Measurements from ENCODE around the gene THOC2.

DNA sequence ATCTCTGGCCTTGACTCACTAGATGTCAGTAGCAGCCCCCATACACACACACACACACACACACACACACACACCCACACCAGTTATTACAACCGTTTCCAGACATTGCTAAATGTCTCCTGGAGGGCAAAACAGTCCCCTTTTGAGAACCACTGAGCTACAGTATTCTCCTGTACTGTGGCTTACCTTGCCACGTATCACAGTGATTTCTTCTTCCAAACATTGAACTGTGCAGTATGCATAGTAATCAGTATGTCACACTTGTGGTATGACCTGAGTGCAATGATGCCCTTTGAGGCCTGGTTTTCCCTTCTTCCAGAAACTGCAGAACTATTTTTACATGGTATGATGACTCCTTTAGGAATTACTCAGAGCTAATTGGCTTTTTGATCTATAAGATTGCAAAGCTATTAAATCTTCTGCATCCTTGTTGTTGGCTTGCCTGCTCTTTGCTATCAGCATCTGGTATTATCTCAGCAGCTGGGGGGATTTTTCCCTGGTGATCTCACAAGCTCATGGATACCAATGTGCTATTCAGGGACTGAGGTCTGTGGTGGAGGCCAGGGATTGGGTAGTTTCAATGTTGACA, 3.6 kb upstream of the THOC2 start:
- TF ChIP-seq, protein P1, sequence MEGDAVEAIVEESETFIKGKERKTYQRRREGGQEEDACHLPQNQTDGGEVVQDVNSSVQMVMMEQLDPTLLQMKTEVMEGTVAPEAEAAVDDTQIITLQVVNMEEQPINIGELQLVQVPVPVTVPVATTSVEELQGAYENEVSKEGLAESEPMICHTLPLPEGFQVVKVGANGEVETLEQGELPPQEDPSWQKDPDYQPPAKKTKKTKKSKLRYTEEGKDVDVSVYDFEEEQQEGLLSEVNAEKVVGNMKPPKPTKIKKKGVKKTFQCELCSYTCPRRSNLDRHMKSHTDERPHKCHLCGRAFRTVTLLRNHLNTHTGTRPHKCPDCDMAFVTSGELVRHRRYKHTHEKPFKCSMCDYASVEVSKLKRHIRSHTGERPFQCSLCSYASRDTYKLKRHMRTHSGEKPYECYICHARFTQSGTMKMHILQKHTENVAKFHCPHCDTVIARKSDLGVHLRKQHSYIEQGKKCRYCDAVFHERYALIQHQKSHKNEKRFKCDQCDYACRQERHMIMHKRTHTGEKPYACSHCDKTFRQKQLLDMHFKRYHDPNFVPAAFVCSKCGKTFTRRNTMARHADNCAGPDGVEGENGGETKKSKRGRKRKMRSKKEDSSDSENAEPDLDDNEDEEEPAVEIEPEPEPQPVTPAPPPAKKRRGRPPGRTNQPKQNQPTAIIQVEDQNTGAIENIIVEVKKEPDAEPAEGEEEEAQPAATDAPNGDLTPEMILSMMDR (IDR thresholded peaks at IDR 0.05): no peak
- TF ChIP-seq POLR2AphosphoS5 (IDR thresholded peaks at IDR 0.05): no peak

Measured in prostate gland (tissue), 2 donors.